DND-41 (cell line): ENCODE measurements around the gene RASAL2.

Source experiments
- ATAC-seq: fragments of 200-7000 bp; cut with Tn5 transposase; 3 replicates; pipeline ENCODE4 v1.9.1; 2021; ENCODE audit warnings: low read depth; ENCODE audit not compliant: insufficient read depth
- DNase-seq: peaks from one replicate; pipeline ENCODE4 v3.0.0-alpha.2; 2020
- H2AFZ ChIP-seq: 2 replicates; pipeline ENCODE4 v1.6.0; 2012; ENCODE audit warnings: low read depth, low read length
- H3K27ac ChIP-seq: 2 replicates; pipeline ENCODE4 v1.5.1; 2012; ENCODE audit warnings: low read length, inconsistent platforms
- H3K27me3 ChIP-seq: fragments of 200-600 bp; sonication (generic); 2 replicates; pipeline ENCODE4 v1.6.0; 2012; ENCODE audit warnings: low read length, mild to moderate bottlenecking, inconsistent platforms; ENCODE audit not compliant: insufficient read depth, poor library complexity
- H3K36me3 ChIP-seq: 2 replicates; pipeline ENCODE4 v1.5.1; 2012; ENCODE audit warnings: low read length, inconsistent platforms; ENCODE audit not compliant: insufficient read depth
- H3K4me1 ChIP-seq: 2 replicates; pipeline ENCODE4 v1.5.1; 2012; ENCODE audit warnings: mild to moderate bottlenecking, low read length; ENCODE audit not compliant: insufficient read depth
- H3K4me2 ChIP-seq: 2 replicates; pipeline ENCODE4 v1.6.0; 2012; ENCODE audit warnings: mild to moderate bottlenecking, moderate library complexity, low read length, inconsistent platforms; ENCODE audit not compliant: insufficient read depth
- H3K4me3 ChIP-seq, 2 experiments: fragments of 200-600 bp in 1 of 2; shearing (Covaris generic) in 1 of 2; 2 replicates each; pipeline ENCODE4 v1.5.1; 2012 to 2016; ENCODE audit warnings: inconsistent platforms in 2 of 2, low read length in 2 of 2, mild to moderate bottlenecking in 2 of 2, low read depth in 1 of 2, moderate library complexity in 1 of 2
- H3K79me2 ChIP-seq: 2 replicates; pipeline ENCODE4 v1.6.0; 2012; ENCODE audit warnings: low read length, inconsistent platforms; ENCODE audit not compliant: insufficient read depth
- H3K9ac ChIP-seq: 2 replicates; pipeline ENCODE4 v1.6.0; 2012; ENCODE audit warnings: low read depth, mild to moderate bottlenecking, inconsistent platforms, low read length, moderate library complexity
- H3K9me3 ChIP-seq: 2 replicates; pipeline ENCODE4 v1.5.1; 2012; ENCODE audit warnings: low read length, moderate library complexity, mild to moderate bottlenecking, inconsistent platforms; ENCODE audit not compliant: insufficient read depth, severe bottlenecking
- H4K20me1 ChIP-seq: 2 replicates; pipeline ENCODE4 v1.6.0; 2012; ENCODE audit warnings: low read length; ENCODE audit not compliant: insufficient read depth
- CTCF ChIP-seq: IDR thresholded peaks from 2 replicates; pipeline ENCODE4 v1.5.1; 2012; ENCODE audit warnings: borderline replicate concordance, low read length, moderate library complexity, mild to moderate bottlenecking; ENCODE audit not compliant: poor library complexity, severe bottlenecking; ENCODE audit errors: extremely low read depth
- EZH2 ChIP-seq: IDR thresholded peaks from 3 replicates; pipeline ENCODE4 v1.6.1; 2012; ENCODE audit warnings: borderline replicate concordance, low read depth, mild to moderate bottlenecking, moderate library complexity, low read length, inconsistent platforms; ENCODE audit not compliant: severe bottlenecking

Gene RASAL2

GRCh38 chr1:178533121-178533946 lies 439.4 kb downstream of the RASAL2 start:
- H2AFZ ChIP-seq: no peak overlapping the region
- DNase-seq (no peak), ATAC-seq (no peak)
- no peaks in the 10 kb centered on the region for H4K20me1 ChIP-seq
- no peaks in the 10 kb centered on the region for H3K79me2 ChIP-seq
- no peaks in the 10 kb centered on the region for H3K36me3 ChIP-seq
- no peaks in the 10 kb centered on the region for H3K27me3 ChIP-seq
- no peak for TF ChIP-seq EZH2
- no peak for TF ChIP-seq CTCF
- H3K4me2 ChIP-seq: no peak overlapping the region
- peaks cover 4% of the 10 kb centered on the region for H3K4me1 ChIP-seq
- H3K4me3 ChIP-seq: no peak overlapping the region
- no peak overlapping the region for H3K27ac ChIP-seq
- H3K9me3 ChIP-seq: no peaks in the 10 kb centered on the region
- no peak overlapping the region for H3K9ac ChIP-seq
